Spleen (tissue), 11 donors: ENCODE results near the gene LEP. TPM values are rescaled to one million over a fixed set of nuclear protein-coding genes. Genes with fewer than 3 reads are reported as not detected.

Experiments
- DNase-seq: peaks from one replicate; pipeline ENCODE4 v3.0.0-alpha.2; 2020
- H3K27ac ChIP-seq, 8 donors: fragments of 200-600 bp; sonication (generic) in 7 of 8; 1 replicate in 4 of 8; 2 replicates in 4 of 8; pipeline versions ENCODE4 v1.5.0 to v1.8.0; 2016 to 2021; ENCODE audit warnings: inconsistent platforms in 4 of 8, mild to moderate bottlenecking in 4 of 8, moderate library complexity in 1 of 8
- H3K27me3 ChIP-seq, 7 donors: fragments of 200-600 bp; sonication (generic) in 6 of 7; replicated peaks in 1 of 7; 1 replicate in 4 of 7; 2 replicates in 3 of 7; pipeline versions ENCODE4 v1.5.0 to v1.8.0; 2016 to 2021; ENCODE audit warnings: inconsistent platforms in 3 of 7, mild to moderate bottlenecking in 1 of 7
- H3K36me3 ChIP-seq, 6 donors: fragments of 200-600 bp; sonication (generic) in 5 of 6; 1 replicate in 4 of 6; 2 replicates in 2 of 6; pipeline versions ENCODE4 v1.5.0 to v1.8.0; 2016 to 2021; ENCODE audit warnings: inconsistent platforms in 2 of 6
- H3K4me1 ChIP-seq, 6 donors: fragments of 200-600 bp; sonication (generic) in 5 of 6; 1 replicate in 3 of 6; 2 replicates in 3 of 6; pipeline versions ENCODE4 v1.5.0 to v1.8.0; 2016 to 2021; ENCODE audit warnings: inconsistent platforms in 3 of 6
- H3K4me3 ChIP-seq, 8 donors: fragments of 200-600 bp; sonication (generic) in 7 of 8; 1 replicate in 4 of 8; 2 replicates in 4 of 8; pipeline versions ENCODE4 v1.5.0 to v1.8.0; 2016 to 2021; ENCODE audit warnings: inconsistent platforms in 4 of 8, mild to moderate bottlenecking in 4 of 8, moderate library complexity in 2 of 8
- H3K9me3 ChIP-seq, 8 donors: fragments of 200-600 bp; sonication (generic) in 7 of 8; 1 replicate in 4 of 8; 2 replicates in 4 of 8; pipeline versions ENCODE4 v1.5.0 to v1.8.0; 2016 to 2021; ENCODE audit warnings: inconsistent platforms in 4 of 8
- CTCF ChIP-seq, 11 experiments: fragments of 200-600 bp in 7 of 11; fragments of 450-650 bp in 4 of 11; sonication (generic) in 4 of 11; IDR thresholded peaks in 8 of 11; conservative IDR thresholded peaks in 3 of 11; 1 replicate in 7 of 11; 2 replicates in 4 of 11; pipeline versions ENCODE4 v1.4.0 to v1.8.0; 2016 to 2021; ENCODE audit warnings: antibody characterized with exemption in 11 of 11, inconsistent platforms in 4 of 11, mild to moderate bottlenecking in 1 of 11
- POLR2A ChIP-seq, 3 donors: fragments of 450-650 bp; IDR thresholded peaks; one replicate each; pipeline ENCODE4 v1.5.1; 2017; ENCODE audit warnings: antibody characterized with exemption in 3 of 3, mild to moderate bottlenecking in 1 of 3
- POLR2AphosphoS5 ChIP-seq, 3 donors: sonication (generic); formaldehyde crosslinking; IDR thresholded peaks; one replicate each; pipeline ENCODE4 v1.5.1; 2017; ENCODE audit warnings: antibody characterized with exemption in 3 of 3
- WGBS, 5 donors: extraction: QIAGEN DNeasy Blood & Tissue Kit in 3 of 5; methylation state at CpG; one replicate each; pipeline versions ENCODE4 v1.1.5 to v1.1.7; 2013 to 2018; 5-methylcytosine and 5-hydroxymethylcytosine counted together
- intact Hi-C: fragments of 100-400 bp; cut with DNase I; formaldehyde crosslinking; loops from one replicate; pipeline ENCODE4 v1.15.0; 2023; ENCODE audit warnings: low total_unique reads
- polyA plus RNA-seq, 3 donors: library from polyadenylated mRNA; stranded (reverse); fragments of 200-250 nt; gene quantifications; one replicate each; pipeline ENCODE4 v1.2.1, GENCODE V29; 2013
- total RNA-seq, 7 donors: library from RNA; depleted of rRNA in 3 of 7; stranded (reverse); fragments of >200 nt in 3 of 7; fragmentation: NEBNext Ultra II Directional in 4 of 7; extraction: Animal tissue kit (Norgen Biotek cat#: 25700) in 4 of 7; gene quantifications; one replicate each; pipeline versions ENCODE4 v1.1.0 to v1.2.1, GENCODE V29; 2016 to 2021
- donor health status: healthy with polysubstance abuse.
- donor health status: DM: no; HTN: no; CAD: no; lungs with moderate emphysema.
- donor health status: DM: no; HTN: no; CAD: no.
- donor health status: Bipolar disorder and iron deficiency.
- donor health status: healthy.
- donor health status: DM: no; HTN: no; CAD: no.
- donor health status: DM: yes; HTN: yes; CAD: no.

The LEP gene
- total and polyA plus RNA-seq, 10 donors: 0.06 to 0.44 (median 0.13) TPM; not detected in 5

DNA sequence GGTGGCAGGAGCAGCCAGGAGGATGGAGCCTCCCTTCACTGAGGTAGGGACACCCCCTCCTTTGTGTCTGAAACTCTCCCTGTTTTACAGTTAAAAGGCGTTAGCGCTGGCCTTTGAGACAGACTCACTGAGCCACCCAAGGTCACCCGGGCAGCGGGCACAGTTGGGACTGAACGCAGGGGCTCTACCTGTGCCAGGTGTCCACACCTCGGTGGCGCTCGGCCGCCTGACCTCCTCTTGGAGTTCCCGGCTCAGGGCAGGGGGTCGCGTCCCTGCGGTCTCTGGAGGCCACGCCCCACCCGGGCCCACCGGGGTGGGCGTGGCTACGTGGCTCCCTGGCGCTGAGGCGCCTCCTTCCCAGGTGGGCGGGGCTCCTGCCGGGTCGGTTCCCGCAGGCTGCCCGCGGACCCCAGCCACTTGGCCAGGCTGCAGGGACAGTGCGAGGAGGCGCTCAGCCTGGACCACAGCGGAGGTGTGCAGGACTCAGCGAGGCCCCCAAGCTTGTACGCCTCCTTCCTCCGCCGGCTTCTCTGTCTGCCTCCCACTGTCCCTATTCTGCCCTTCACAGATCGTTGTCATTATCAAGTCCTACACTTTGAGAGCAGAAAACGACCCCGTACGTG, 39.9 kb upstream of the LEP start:
- intact Hi-C loops: loop anchor here (10.0 kb wide), 1 partner anchor 616 kb away; the partner anchor contains the start of genes ARF5 and GCC1
- Histone ChIP-seq H3K4me3 (peak overlapping the region; percentile 4 to 61 (median 22)), H3K9me3 (peaks cover 0 to 5% (median 3%) of the 10 kb centered on the region in 8 donors), H3K27me3 (peaks cover 4 to 49% (median 27%) of the 10 kb centered on the region in 7 donors), H3K36me3 (no peaks in the 10 kb centered on the region), H3K27ac (no peak overlapping the region), H3K4me1 (peaks cover 8 to 16% (median 12%) of the 10 kb centered on the region in 6 donors)
- no peak for TF ChIP-seq POLR2A (IDR thresholded peaks at IDR 0.05)
- no peak for TF ChIP-seq POLR2AphosphoS5 (IDR thresholded peaks at IDR 0.05)
- no peak for TF ChIP-seq CTCF (IDR thresholded peaks at IDR 0.05 in 8 of 11, conservative IDR thresholded peaks at IDR 0.05 in 3 of 11)
- WGBS, 5 donors: 3 to 8% (median 5%) methylated on average over 20 to 37 of the region's 37 CpGs
- no peak for DNase-seq

DNA sequence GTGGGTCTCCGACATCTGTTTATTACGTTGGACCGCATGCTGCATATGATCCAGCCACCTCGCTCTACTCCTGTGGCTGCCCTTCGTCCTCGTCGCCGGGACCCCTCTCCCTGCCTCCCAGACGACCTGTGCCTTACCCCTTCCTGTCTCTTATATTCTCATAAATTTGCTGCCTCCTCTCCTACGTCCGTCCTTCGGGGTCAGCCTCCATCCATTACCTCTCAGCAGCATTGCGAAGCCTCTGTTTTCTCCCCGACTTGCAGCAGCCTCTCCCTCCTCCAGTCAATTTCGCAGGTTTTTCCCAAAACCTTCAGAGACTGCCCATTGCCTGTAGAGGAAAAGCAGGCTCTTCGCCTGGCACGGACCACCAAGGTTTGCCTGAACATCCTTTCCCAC, 39.4 kb upstream of the LEP start:
- Histone ChIP-seq H3K4me1 (peaks cover 8 to 16% (median 12%) of the 10 kb centered on the region in 6 donors), H3K4me3 (peak overlapping the region in 7 of 8 donors; percentile 4 to 61 (median 29)), H3K27ac (no peak overlapping the region), H3K27me3 (peaks cover 4 to 54% (median 27%) of the 10 kb centered on the region in 7 donors), H3K36me3 (no peaks in the 10 kb centered on the region), H3K9me3 (peaks cover 0 to under 1% (median 0%) of the 10 kb centered on the region in 8 donors)
- TF ChIP-seq POLR2A (IDR thresholded peaks at IDR 0.05) (no peak), POLR2AphosphoS5 (IDR thresholded peaks at IDR 0.05) (no peak), CTCF (IDR thresholded peaks at IDR 0.05 in 8 of 11, conservative IDR thresholded peaks at IDR 0.05 in 3 of 11) (no peak)
- DNase-seq: no peak
- whole genome bisulfite sequencing, 5 donors: 9 to 22% (median 15%) methylated on average over 17 of the region's 17 CpGs
- intact Hi-C loops: loop anchor here (10.0 kb wide), 1 partner anchor 617 kb away; the partner anchor contains the start of genes ARF5 and GCC1

GRCh38 chr7:128202287-128202957, 38.7 kb upstream of the LEP start:
- H3K27ac ChIP-seq: no peak overlapping the region
- TF ChIP-seq POLR2A (IDR thresholded peaks at IDR 0.05): no peak
- TF ChIP-seq CTCF (IDR thresholded peaks at IDR 0.05 in 8 of 11, conservative IDR thresholded peaks at IDR 0.05 in 3 of 11): no peak
- no peak for TF ChIP-seq POLR2AphosphoS5 (IDR thresholded peaks at IDR 0.05)
- DNase-seq: no peak
- intact Hi-C loops: loop anchor here (10.0 kb wide), 1 partner anchor 618 kb away; the partner anchor contains the start of genes ARF5 and GCC1
- peaks cover 8 to 16% (median 12%) of the 10 kb centered on the region in 6 donors for H3K4me1 ChIP-seq
- no peak overlapping the region for H3K4me3 ChIP-seq
- H3K27me3 ChIP-seq: peaks cover 4 to 61% (median 27%) of the 10 kb centered on the region in 7 donors
- no peaks in the 10 kb centered on the region for H3K9me3 ChIP-seq
- H3K36me3 ChIP-seq: no peaks in the 10 kb centered on the region
- WGBS, 5 donors: 71 to 84% (median 77%) methylated on average over 10 of the region's 10 CpGs

- no peak for TF ChIP-seq POLR2AphosphoS5 (IDR thresholded peaks at IDR 0.05)
- TF ChIP-seq CTCF (IDR thresholded peaks at IDR 0.05 in 8 of 11, conservative IDR thresholded peaks at IDR 0.05 in 3 of 11): no peak
- TF ChIP-seq POLR2A (IDR thresholded peaks at IDR 0.05): no peak
- intact Hi-C loops: loop anchor here (10.0 kb wide), 1 partner anchor 618 kb away; the partner anchor contains the start of genes ARF5 and GCC1
- DNase-seq: no peak
Observed at GRCh38 chr7:128203047-128203491, 38.0 kb upstream of the LEP start.

More at GRCh38 chr7:128203047-128203491, 38.0 kb upstream of the LEP start:
- Histone ChIP-seq H3K4me1 (peaks cover 8 to 16% (median 12%) of the 10 kb centered on the region in 6 donors), H3K27ac (no peak overlapping the region), H3K9me3 (no peaks in the 10 kb centered on the region), H3K4me3 (no peak overlapping the region), H3K27me3 (peaks cover 4 to 67% (median 27%) of the 10 kb centered on the region in 7 donors), H3K36me3 (no peaks in the 10 kb centered on the region)
- 60 to 80% (median 70%) methylated on average over 12 of the region's 12 CpGs for WGBS, 5 donors
